HG02938 (cell line): ENCODE results near the gene CACNA1B.
"Not testable (repeated sequence)": the region's sequence is repeated elsewhere in the genome, so short reads cannot be mapped to it uniquely, and the experiment has no call there.

Source experiments
- ATAC-seq: cut with Tn5 transposase; IDR thresholded peaks from one replicate; pipeline ENCODE4 v1.9.1; 2021; ENCODE audit warnings: mild to moderate bottlenecking, moderate library complexity; ENCODE audit not compliant: unreplicated experiment

CACNA1B gene

DNA sequence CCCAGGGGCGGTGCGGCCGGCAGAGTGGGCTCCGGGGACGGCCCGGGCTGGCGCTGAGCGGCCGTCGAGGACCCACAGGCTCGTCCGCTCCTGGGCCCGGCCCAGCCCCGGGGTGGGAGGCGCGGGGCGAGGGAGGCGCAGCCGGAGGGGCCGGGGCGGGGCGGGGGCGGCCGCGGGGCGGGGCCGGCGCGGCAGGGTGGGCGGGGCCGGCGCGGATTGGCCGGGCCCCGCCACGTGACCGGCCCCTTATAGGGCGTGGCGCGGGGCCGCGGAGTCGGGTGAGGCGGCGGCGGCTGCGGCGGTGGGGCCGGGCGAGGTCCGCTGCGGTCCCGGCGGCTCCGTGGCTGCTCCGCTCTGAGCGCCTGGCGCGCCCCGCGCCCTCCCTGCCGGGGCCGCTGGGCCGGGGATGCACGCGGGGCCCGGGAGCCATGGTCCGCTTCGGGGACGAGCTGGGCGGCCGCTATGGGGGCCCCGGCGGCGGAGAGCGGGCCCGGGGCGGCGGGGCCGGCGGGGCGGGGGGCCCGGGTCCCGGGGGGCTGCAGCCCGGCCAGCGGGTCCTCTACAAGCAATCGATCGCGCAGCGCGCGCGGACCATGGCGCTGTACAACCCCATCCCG is at the start of gene CACNA1B:
Gene CACNA1B (plus strand): TSS at position 277 of the 617 bp plus-strand sequence. CDS start 152 bp downstream, at position 429.
- not testable (repeated sequence) for ATAC-seq

DNA sequence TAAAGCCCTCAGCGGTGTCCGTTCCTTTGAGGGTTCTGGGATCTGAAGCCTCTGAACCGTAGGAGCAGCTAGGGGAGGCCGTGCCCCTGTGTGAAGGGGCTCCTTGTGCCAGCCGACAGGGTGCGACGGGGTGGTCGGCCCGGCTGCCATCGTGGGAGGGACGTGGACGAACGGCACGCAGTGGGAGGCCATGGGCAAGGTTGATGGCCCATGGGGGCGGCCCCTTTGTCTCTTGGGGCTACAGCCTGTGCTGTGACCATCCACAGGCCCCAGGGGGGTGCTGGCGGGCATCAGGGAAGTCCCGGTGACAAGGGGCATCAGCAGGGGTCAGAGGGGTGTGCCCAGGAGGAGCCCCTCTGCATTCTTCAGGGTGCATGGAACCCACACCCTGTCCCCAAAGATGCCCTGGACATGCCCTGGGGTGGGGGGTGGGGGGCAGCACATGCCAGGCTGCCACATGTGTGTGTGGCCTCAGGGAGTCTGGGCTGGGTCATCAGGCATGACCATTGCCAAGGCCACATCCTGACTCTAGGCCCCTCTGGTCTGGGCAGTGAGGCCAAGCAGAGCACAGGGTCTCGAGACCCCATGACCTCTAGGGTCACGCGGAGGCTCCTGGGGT is 49.6 kb upstream of the CACNA1B start:
- no peak for ATAC-seq

DNA sequence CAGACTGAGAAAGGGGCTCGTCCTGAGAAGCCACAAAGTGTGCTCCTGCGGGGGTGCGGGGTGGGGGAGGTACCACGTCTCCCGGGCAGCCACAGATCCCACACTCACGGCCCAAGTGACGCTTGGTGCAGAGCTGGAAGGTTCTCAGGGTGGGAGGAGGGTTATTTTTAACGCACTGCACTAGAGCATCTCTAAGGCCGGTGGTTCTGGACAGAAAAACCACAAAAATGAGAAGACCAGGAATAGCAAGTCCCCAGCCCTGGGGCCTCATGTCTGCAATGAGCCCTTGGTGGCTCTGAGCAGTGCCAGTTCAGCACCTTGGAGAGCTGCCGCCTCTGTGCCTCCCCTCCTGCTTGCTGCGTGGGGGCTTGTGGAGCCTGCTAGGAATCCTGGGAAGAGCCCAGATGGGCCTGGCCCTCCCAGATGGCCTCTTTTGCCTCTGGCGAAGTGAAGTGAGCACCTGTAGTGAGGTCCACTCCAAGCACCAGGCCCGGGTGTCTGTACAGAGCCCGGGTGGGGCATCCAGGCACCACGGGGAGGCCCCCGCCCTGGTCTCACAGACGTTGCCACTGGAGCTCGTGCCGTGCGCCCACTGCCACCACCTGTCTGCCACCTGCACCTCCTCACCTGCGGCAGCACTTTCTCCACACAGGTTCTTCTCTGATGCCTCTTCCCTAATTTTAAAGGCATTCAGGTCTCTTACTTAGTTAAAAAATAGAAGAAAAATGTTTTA is 48.9 kb upstream of the CACNA1B start:
- ATAC-seq: no peak

DNA sequence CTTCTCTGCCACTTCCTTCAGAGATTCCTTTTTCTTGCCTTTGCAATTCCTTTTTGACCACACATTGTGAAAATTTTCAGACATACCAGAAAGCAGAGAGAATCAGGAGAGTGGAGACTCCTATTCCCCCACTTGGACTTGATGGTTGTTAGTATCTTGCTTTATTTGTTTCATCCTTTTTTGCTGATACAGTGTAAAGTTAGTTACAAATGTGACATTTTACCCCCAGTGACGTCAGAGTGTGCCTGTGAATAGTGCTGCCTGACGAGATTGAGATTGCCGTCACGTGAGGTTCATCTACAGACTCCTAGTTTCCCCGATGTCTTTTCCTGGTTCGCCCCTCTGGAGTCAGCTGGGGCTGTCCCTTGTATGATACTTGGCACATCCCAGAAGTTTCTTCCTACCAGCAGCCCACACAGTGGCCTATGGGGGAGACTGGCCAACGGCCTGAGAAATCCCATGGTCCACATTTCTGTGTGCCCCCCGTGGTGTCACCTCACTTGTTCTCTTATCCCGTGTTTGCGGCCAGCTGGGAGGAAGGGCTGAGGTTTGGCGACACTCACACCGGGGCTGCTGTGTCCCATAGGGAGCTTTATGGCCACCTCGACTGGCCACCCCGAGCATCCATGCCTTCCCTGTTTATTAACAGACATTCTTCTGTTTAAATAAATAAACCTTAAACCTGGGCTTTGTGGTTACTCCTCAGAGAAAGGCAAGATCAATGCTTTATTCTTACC is 48.2 kb upstream of the CACNA1B start:
- no peak for ATAC-seq

DNA sequence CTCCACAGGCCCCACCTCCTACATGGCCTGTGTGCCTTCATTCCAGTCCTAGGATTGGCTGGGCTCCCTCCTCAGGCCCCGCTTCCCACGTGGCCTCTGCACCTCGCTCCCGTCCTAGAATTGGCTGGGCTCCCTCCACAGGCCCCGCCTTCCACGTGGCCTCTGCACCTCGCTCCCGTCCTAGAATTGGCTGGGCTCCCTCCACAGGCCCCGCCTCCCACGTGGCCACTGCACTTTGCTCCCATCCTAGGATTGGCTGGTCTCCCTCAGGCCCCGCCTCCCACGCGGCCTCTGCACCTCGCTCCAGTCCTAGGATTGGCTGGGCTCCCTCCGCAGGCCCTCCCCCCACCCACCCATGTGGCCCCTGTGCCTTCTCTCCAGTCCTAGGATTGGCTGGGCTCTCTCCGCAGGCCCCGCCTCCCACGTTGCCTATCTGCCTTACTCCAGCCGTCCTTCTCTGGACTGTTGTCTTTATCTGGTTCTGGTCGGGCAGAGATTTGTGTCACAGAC is 45.3 kb upstream of the CACNA1B start:
- no peak for ATAC-seq

DNA sequence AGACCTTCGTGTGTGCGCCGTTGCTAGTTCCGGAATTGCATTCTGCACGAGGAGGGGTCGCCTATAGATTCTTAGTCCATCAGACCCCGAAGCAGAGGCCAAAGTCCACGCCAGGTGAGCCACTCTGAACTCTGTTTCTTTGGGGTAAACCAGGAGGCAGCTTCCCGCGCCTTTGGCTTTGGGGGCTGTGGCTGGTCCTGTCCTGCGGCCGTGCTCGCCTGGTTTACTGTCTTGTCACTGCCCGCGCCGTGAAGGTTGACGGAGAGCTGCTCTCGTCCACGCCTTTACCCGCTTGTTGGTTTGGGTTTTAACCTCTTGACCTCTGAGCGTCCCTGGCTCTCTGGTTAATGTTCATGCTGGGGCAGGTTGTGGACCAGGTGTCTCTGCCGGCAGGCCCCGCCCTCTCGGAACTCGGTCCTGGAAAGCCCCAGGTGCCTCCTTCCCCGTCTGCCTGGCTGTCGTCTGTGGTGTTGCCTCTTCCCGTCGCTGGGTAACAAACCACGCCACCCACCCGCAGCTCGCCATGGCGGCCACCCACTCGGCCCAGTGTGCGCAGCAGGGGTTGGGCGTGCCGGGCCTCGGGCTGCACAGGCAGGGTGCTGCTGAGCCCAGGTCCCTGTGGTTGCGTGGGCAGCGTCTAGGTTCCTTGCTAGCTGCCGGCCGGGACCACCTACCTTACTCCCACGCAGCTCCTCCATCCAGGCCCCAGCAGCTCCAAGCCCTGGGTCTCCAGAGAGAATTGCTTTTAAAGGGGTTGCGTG is 44.6 kb upstream of the CACNA1B start:
- ATAC-seq: no peak

DNA sequence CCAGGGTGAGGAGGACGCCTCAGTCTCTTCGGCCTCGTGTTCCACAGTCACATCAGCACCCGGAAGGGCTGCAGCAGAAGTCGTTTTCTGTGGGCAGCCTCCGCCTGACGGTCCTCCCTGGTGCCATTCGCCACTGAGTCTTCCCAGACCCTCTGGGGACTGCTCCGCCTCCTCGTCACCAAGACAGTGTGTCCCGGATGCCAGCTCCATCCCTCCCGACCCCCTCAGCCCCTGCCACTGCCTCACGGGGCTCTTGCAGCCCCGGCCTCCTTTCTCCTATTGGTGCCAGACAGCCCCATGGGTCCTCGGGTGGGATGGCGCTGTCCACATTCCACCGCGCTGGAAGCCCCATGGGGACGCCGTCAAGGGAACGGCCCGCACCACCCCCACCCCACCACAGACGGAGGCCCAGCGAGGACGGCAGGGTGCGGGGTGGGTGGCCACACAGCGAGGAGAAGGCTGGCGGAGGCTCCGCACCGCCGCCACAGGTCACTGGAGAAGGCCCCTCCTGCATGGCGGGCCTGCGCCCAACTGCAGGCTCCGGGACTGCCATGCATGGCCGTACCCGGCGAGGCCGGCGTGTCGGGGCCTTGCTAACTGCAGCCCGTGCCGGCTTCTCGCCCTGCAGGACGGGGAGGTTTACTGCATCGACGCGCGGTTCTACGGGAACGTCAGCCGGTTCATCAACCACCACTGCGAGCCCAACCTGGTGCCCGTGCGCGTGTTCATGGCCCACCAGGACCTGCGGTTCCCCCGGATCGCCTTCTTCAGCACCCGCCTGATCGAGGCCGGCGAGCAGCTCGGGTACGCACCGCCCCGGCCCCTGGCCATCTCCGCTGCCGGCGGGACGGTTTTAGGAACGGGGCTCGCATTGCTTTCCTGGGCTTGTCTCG is 43.6 kb upstream of the CACNA1B start:
- no peak for ATAC-seq

DNA sequence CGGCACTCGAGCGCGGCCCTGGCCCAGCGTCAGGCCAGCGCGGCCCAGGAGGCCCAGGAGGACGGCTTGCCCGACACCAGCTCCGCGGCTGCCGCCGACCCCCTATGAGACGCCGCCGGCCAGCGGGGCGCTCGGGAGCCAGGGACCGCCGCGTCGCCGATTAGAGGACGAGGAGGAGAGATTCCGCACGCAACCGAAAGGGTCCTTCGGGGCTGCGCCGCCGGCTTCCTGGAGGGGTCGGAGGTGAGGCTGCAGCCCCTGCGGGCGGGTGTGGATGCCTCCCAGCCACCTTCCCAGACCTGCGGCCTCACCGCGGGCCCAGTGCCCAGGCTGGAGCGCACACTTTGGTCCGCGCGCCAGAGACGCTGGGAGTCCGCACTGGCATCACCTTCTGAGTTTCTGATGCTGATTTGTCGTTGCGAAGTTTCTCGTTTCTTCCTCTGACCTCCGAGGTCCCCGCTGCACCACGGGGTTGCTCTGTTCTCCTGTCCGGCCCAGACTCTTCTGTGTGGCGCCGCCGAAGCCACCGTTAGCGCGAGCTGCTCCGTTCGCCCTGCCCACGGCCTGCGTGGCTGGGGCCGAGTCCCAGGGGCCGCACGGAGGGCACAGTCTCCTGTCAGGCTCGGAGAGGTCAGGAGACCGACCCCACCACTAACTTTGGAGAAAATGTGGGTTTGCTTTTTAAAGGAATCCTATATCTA is 42.6 kb upstream of the CACNA1B start:
- no peak for ATAC-seq

DNA sequence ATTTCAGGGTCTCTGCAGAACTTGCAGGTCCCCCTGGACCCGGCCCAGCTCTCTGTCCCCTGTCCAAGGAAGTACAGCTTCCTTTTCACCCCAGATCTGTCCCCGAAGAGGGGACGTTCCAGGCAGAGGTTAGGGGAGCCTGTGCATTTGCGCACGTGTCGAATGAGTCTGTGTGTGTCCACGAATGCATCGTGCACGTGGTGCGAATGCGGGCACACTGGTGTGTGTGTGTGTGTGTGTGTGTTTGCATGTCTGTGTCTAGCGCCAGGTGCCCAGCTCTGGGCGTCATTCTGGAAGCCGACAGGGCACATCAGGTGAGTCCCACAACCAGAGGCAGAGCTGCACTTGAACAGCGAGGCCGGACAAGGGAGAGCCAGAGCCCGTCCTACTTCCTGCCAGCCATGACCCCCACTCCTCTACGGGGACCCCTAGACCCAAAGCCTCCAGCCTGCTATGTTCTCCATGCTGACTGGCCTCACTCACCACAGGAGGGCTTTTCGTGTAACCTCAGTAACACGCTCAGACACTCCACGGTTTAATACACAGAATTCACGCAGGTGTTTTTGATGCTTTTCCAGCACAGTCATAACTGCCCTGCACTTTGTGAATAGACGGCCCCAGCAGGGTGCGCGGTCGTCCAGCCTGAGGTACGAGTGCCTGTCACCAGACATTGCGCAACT is 41.3 kb upstream of the CACNA1B start:
- ATAC-seq: no peak

DNA sequence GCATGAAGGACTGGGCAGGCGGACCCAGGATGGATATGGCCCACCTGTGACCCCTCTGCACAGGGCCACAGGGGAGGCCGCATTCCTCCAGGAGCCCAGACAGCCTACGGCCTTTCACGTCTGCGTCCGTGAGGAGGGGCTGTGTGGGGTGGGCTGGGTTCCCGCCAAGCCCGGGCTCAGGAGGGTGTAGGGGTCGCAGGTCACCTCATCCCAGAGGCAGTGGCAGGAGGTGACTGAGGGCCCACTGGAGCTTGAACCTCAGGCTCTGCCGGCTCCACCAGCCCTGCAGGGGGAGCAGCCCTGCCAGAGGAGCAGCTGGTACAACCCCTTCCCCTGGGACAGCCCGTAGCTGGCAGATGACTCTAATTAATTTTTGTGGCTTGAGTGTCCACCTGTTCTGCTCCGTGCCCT is 40.7 kb upstream of the CACNA1B start:
- no peak for ATAC-seq

DNA sequence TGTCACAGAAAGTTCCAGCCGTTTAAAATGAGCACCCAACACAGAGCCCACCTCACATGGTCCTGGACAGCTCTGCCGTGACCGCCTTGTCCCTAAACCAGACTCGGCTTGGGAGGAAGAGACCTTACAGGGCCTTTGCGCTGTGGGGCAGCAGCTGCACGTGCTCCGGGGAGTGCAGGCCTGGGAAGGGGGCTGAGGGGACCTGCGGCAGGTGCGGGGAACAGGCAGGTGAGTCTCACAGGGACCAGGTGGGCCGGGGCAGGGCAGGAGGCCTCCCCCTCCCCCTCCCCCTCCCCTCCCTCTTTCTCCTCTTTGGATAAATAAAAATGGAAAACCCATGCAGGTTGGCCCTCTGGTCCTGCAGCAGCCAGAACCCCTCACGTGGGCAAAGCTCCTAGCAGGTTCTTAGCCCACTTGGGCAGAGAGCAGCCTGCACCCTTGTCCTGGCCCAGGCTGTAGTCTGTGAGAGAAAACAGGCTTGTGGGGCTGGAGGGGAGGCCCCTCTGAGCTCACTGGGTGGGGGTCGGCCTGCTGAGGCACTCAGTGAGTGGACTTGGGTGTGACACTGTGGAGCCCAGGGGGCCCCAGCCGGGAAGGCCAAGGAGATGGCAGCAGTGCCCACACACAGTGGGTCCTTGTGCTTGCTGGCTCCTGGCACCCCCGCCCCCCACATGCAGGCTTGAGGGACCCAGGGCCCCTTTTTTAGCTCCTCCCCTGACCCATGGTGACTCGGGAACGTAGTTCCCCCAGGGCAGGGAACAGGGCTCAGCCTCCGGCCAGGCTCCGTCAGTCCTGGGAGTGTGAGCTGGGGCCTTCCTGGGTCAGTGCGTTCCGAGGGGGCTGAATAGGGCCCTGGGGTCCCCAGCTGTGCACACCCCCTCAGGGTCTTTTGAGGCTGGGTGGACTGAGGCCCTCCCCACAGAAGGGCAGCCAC is 40.0 kb upstream of the CACNA1B start:
- ATAC-seq: no peak

DNA sequence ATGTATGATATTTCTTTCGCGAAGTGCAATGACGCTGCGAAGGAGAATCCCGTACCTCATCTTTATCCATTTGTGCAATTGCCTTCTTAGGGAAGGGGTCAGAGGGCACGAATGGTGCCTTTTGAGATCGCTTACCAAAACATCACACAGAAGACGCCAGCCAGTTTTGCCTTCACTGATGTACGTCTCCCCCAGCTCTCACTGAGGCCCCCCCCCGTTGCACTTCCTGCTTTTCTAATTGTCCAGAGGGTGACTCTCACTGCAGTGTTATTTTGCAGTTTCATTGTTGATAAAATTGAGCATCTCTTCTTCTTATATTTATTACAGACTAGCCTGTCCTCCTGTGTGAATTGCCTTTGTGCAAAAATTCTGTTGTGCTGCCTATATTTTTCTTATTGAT is 39.0 kb upstream of the CACNA1B start:
- ATAC-seq: no peak

DNA sequence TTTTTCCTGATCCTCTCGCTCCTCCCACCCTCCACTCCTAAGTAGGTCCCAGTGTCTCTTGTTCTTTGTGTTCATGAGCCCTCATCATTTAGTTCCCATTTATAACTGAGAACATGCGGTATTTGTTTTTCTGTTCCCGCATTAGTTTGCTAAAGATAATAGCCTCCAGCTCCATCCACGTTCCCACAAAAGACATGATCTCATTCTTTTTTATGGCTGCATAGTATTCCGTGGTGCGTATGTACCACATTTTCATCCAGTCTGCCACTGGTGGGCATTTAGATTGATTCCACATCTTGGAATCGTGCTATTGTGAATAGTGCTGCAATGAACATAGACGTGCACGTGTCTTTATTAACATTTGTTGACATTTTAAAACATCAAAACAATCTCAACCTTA is 34.2 kb upstream of the CACNA1B start:
- ATAC-seq: no peak

DNA sequence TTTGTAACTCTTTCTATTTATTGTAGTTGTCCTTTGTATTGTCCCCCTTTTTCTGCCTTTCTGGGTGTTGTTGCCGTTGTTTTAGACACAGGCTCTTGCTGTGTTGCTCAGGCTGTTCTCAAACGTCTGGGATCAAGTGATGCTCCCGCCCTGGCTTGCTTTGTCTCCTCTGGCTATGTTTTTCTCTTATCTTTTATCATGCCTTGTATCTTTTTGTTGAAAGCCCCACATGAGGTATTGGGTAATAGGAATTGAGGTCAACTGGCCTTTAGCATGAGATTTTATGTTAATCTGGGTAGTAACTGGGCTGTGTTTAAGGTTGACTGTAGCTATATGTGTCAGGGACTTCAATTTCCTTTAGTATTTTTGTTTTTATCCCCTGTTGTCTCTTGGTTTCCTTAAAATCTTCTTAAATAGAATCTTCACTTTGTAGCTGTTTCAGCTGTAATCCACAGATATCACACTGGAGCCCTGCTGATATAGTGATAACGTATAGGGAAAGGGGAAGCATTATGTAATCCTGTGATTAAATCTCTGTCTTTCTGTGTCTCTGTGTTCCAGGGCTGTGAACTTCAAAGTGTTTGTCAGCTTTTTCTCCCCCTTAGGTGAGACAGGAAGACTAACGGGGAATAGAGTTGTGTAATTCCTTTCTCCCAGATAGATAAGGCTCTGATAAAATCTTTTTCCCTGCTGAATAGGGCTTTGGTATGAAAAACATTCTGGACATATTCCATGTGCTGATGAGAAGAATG is 25.9 kb upstream of the CACNA1B start:
- no peak for ATAC-seq

DNA sequence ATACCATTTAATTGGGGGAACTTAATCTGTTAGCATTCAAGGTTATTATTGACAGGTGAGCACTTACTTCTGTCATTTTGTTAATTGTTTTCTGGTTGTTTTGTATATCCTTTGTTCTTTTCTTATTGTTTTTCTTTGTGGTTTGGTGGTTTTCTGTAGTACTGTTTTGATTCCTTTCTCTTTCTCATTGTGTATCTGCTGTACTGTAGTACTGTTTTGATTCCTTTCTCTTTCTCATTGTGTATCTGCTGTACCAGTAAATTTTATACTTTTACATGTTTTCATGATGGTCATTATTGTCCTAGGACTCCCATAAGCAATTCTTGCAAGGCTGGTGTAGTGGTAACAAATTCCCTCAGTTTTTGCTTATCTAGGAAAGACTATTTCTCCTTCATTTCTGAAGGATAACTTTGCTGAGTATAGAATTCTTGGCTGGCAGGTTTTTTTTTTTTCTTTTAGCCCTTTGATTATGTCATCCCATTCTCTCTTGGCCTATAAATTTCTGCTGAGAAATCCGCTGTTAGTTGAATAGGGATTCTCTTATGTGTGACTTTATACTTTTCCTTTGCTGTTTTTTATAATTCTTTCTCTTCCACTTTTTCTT is 24.1 kb upstream of the CACNA1B start:
- no peak for ATAC-seq

DNA sequence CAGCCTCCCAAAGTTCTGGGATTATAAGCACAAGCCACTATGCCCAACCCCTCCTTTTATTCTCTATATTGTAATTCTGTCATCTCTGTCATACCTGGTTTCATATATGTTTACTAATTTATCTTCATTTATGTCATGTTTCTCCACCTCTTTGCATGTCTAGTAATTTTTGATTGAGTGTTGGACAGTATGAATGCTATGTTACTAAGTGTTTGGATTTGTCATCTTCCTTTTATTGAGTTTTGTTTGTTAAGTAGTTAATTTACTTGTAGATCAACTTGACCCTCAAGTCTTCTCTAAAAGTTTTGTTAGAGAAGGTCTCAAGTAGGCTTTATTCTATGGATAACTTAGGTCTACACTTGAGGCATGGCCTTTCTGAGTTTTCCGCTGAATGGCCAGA is 17.2 kb upstream of the CACNA1B start:
- ATAC-seq: no peak
